OCI-LY7 (cell line): ENCODE measurements around the gene PSMD3. TPM values are rescaled to one million over a fixed set of nuclear protein-coding genes. Genes with fewer than 3 reads are reported as not detected.

Experiments used
- BruUV-seq: library from RNA; stranded (reverse); fragments of 400-500 nt; replicated peaks from 2 replicates; lab custom pipeline; 2021; lab: Mats Ljungman, UMichigan
- CTCF ChIA-PET: fragments of 300-600 bp; sonication (Branson Sonifier 250); formaldehyde crosslinking; loops from one replicate; lab custom pipeline; 2022; ENCODE audit warnings: antibody characterized with exemption; ENCODE audit not compliant: unreplicated experiment; lab: Charles Lee
- POLR2A ChIA-PET: fragments of 300-600 bp; sonication (Branson Sonifier 250); formaldehyde crosslinking; loops from one replicate; lab custom pipeline; 2022; ENCODE audit warnings: antibody characterized with exemption; lab: Charles Lee
- DNase-seq: peaks from one replicate; pipeline ENCODE4 v3.0.0-alpha.2; 2015; ENCODE audit warnings: low spot score
- H2AFZ ChIP-seq: fragments of 200-600 bp; sonication (generic), shearing (Covaris generic); 2 replicates; pipeline ENCODE4 v1.6.1; 2014; ENCODE audit warnings: mild to moderate bottlenecking, antibody characterized with exemption, low read length, moderate library complexity
- H3K27ac ChIP-seq: fragments of 200-600 bp; sonication (generic); 2 replicates; pipeline ENCODE4 v1.5.1; 2014; ENCODE audit warnings: mixed run types, low read depth, mild to moderate bottlenecking, moderate library complexity, low read length, inconsistent platforms; ENCODE audit not compliant: poor library complexity, severe bottlenecking
- H3K36me3 ChIP-seq: fragments of 200-600 bp; sonication (generic); 2 replicates; pipeline ENCODE4 v1.6.1; 2014; ENCODE audit warnings: mild to moderate bottlenecking, antibody characterized with exemption, low read length, moderate library complexity, mixed read lengths; ENCODE audit not compliant: insufficient read depth
- H3K4me1 ChIP-seq: fragments of 200-600 bp; sonication (generic); 2 replicates; pipeline ENCODE4 v1.5.1; 2014; ENCODE audit warnings: mild to moderate bottlenecking, low read length; ENCODE audit not compliant: insufficient read depth, poor library complexity, severe bottlenecking
- H3K4me2 ChIP-seq: fragments of 200-600 bp; sonication (generic); 2 replicates; pipeline ENCODE4 v1.6.1; 2014; ENCODE audit warnings: mild to moderate bottlenecking, low read length
- H3K4me3 ChIP-seq: fragments of 200-600 bp; sonication (generic); 2 replicates; pipeline ENCODE4 v1.5.1; 2014; ENCODE audit warnings: mild to moderate bottlenecking, low read depth, low read length; ENCODE audit not compliant: poor library complexity, severe bottlenecking
- H3K79me2 ChIP-seq: fragments of 200-600 bp; sonication (generic); 2 replicates; pipeline ENCODE4 v1.6.1; 2016; ENCODE audit warnings: low read depth, mild to moderate bottlenecking, low read length, moderate library complexity, mixed read lengths; ENCODE audit not compliant: insufficient read depth
- H3K9me2 ChIP-seq: fragments of 200-600 bp; sonication (generic); 2 replicates; pipeline ENCODE4 v1.6.1; 2016; ENCODE audit warnings: mild to moderate bottlenecking, low read length, mixed read lengths; ENCODE audit not compliant: insufficient read depth
- H3K9me3 ChIP-seq: fragments of 200-600 bp; sonication (generic); 2 replicates; pipeline ENCODE4 v1.6.1; 2014; ENCODE audit warnings: mild to moderate bottlenecking, mixed run types, low read length, mixed read lengths
- H4K20me1 ChIP-seq: fragments of 200-600 bp; sonication (generic); 2 replicates; pipeline ENCODE4 v1.6.1; 2014; ENCODE audit warnings: mild to moderate bottlenecking, antibody characterized with exemption, low read length, moderate library complexity, mixed read lengths; ENCODE audit not compliant: insufficient read depth
- CTCF ChIP-seq: fragments of 200-600 bp; sonication (generic); conservative IDR thresholded peaks from 2 replicates; pipeline ENCODE4 v1.5.1; 2014; ENCODE audit warnings: mild to moderate bottlenecking, antibody characterized with exemption, low read length, moderate library complexity, mixed read lengths
- EZH2phosphoT487 ChIP-seq: fragments of 200-600 bp; sonication (generic); IDR thresholded peaks from 2 replicates; pipeline ENCODE4 v1.6.1; 2018; ENCODE audit warnings: low read depth, borderline replicate concordance, mild to moderate bottlenecking, mixed run types, antibody characterized with exemption, low read length, moderate library complexity, mixed read lengths
- intact Hi-C: fragments of 100-400 bp; cut with micrococcal nuclease; formaldehyde crosslinking; loops from one replicate; pipeline ENCODE4 v1.10.0; 2022; ENCODE audit not compliant: unreplicated experiment
- total RNA-seq, 2 experiments: library from RNA; depleted of rRNA in 1 of 2; stranded (reverse); fragments of >200 nt in 1 of 2; shearing (Covaris generic) in 1 of 2; gene quantifications; 2 replicates each; pipeline ENCODE4 v1.2.3, GENCODE V29; 2014 to 2022

PSMD3 gene
- total RNA-seq, 2 experiments from 2014 or later = 149 to 150 TPM

GRCh38 chr17:39973496-39973895 lies 7.1 kb upstream of the PSMD3 start:
- H3K4me1 ChIP-seq = no peaks in the 10 kb centered on the region
- no peak overlapping the region for H3K4me3 ChIP-seq
- no peaks in the 10 kb centered on the region for H3K9me3 ChIP-seq
- no peaks in the 10 kb centered on the region for H3K36me3 ChIP-seq
- TF ChIP-seq EZH2phosphoT487 (no peak), CTCF (no peak)
- BruUV-seq = no TSS peak
- no peak overlapping the region for H3K27ac ChIP-seq
- no peaks in the 10 kb centered on the region for H4K20me1 ChIP-seq
- H3K4me2 ChIP-seq = no peak overlapping the region
- DNase-seq = no peak
- intact Hi-C loops = no loop called here
- no peak overlapping the region for H2AFZ ChIP-seq
- ChIA-PET POLR2A (no interaction called here), CTCF (no interaction called here)
- H3K79me2 ChIP-seq = no peaks in the 10 kb centered on the region
- H3K9me2 ChIP-seq = no peaks in the 10 kb centered on the region

- Histone ChIP-seq H4K20me1 (no peaks in the 10 kb centered on the region), H3K9me3 (no peaks in the 10 kb centered on the region), H3K79me2 (no peaks in the 10 kb centered on the region), H2AFZ (no peak overlapping the region), H3K27ac (no peak overlapping the region), H3K36me3 (no peaks in the 10 kb centered on the region), H3K4me3 (no peak overlapping the region), H3K9me2 (no peaks in the 10 kb centered on the region), H3K4me1 (peaks cover 5% of the 10 kb centered on the region), H3K4me2 (no peak overlapping the region)
- DNase-seq = no peak
- intact Hi-C loops = no loop called here
- POLR2A ChIA-PET = no interaction called here
- TF ChIP-seq CTCF (no peak), EZH2phosphoT487 (no peak)
- CTCF ChIA-PET = no interaction called here
- BruUV-seq = no TSS peak
These were observed 6.2 kb upstream of the PSMD3 start for GRCh38 chr17:39974433-39974832.

- H3K4me3 ChIP-seq = no peak overlapping the region
- CTCF ChIA-PET = no interaction called here
- intact Hi-C loops = no loop called here
- TF ChIP-seq EZH2phosphoT487 (no peak), CTCF (no peak)
- H3K9me3 ChIP-seq = no peaks in the 10 kb centered on the region
- POLR2A ChIA-PET = interaction anchor here (0.7 kb wide), 2 partner anchors 162 to 295 kb away, joined by 3 read pairs; no protein-coding TSS in a partner anchor
- H2AFZ ChIP-seq = no peak overlapping the region
- no peak overlapping the region for H3K27ac ChIP-seq
- no TSS peak for BruUV-seq
- H3K4me2 ChIP-seq = no peak overlapping the region
- H4K20me1 ChIP-seq = no peaks in the 10 kb centered on the region
- DNase-seq = no peak
- no peaks in the 10 kb centered on the region for H3K36me3 ChIP-seq
- H3K9me2 ChIP-seq = no peaks in the 10 kb centered on the region
- peaks cover under 1% of the 10 kb centered on the region; the same call in 1 of the 2 replicates for H3K79me2 ChIP-seq
- peaks cover 9% of the 10 kb centered on the region for H3K4me1 ChIP-seq
These were observed 4.8 kb upstream of the PSMD3 start for GRCh38 chr17:39975801-39976200.
